ENCODE results near the gene TEKTIP1.

TEKTIP1 gene

GRCh38 chr19:3593156-3593555, 54.2 kb downstream of the TEKTIP1 start:
- TF ChIP-seq CTCF (IDR thresholded peaks at IDR 0.05; ENCODE audit: low read depth, low read length) (no peak), EZH2phosphoT487 (IDR thresholded peaks at IDR 0.05; ENCODE audit: low read depth) (no peak)
- Histone ChIP-seq H3K27me3 (ENCODE audit: low read depth, low read length) (no peaks in the 10 kb centered on the region), H3K9ac (ENCODE audit: low read length) (no peak overlapping the region)

More at GRCh38 chr19:3593156-3593555, 54.2 kb downstream of the TEKTIP1 start:
- H3K36me3 ChIP-seq (replicated peaks; ENCODE audit: low read depth, low read length): no peaks in the 10 kb centered on the region
- H3K4me1 ChIP-seq (ENCODE audit: low read length): no peaks in the 10 kb centered on the region
- no peaks in the 10 kb centered on the region for H3K79me2 ChIP-seq (ENCODE audit: low read length)
- no peaks in the 10 kb centered on the region for H4K20me1 ChIP-seq (ENCODE audit: insufficient read depth, low read length)
- no peak overlapping the region for H3K4me2 ChIP-seq (ENCODE audit: low read length)
- no peak overlapping the region for H2AFZ ChIP-seq (ENCODE audit: low read depth, low read length)
- H3K27ac ChIP-seq (ENCODE audit: low read length): no peak overlapping the region
- H3K9me3 ChIP-seq (ENCODE audit: insufficient read depth, low read length): no peaks in the 10 kb centered on the region
- H3K4me3 ChIP-seq (ENCODE audit: low read length): no peak overlapping the region
